ES-I3 (cell line): Measurements from ENCODE around the gene PIGH.

Experiments
- H3K36me3 ChIP-seq: 2 replicates; pipeline ENCODE4 v1.6.1; 2013; ENCODE audit warnings: mild to moderate bottlenecking, low read length, control low read depth, moderate library complexity; ENCODE audit not compliant: insufficient read depth
- H3K4me1 ChIP-seq: 2 replicates; pipeline ENCODE4 v1.6.1; 2013; ENCODE audit warnings: mild to moderate bottlenecking, control low read depth, low read length; ENCODE audit not compliant: insufficient read depth
- H3K9ac ChIP-seq: 2 replicates; pipeline ENCODE4 v1.6.1; 2013; ENCODE audit warnings: low read depth, mild to moderate bottlenecking, low read length, moderate library complexity
- H3K9me3 ChIP-seq: 2 replicates; pipeline ENCODE4 v1.6.1; 2013; ENCODE audit warnings: mild to moderate bottlenecking, low read length, moderate library complexity; ENCODE audit not compliant: control insufficient read depth, insufficient read depth

Gene PIGH

GRCh38 chr14:67589204-67589770 is 10.8 kb downstream of the PIGH start:
- H3K9ac ChIP-seq = no peak overlapping the region
- peaks cover 10% of the 10 kb centered on the region for H3K36me3 ChIP-seq
- no peaks in the 10 kb centered on the region for H3K9me3 ChIP-seq
- H3K4me1 ChIP-seq = no peaks in the 10 kb centered on the region

- H3K9me3 ChIP-seq = no peaks in the 10 kb centered on the region
- H3K9ac ChIP-seq = no peak overlapping the region
- peaks cover 12% of the 10 kb centered on the region for H3K36me3 ChIP-seq
Observed at GRCh38 chr14:67586369-67586768, 13.7 kb downstream of the PIGH start.

GRCh38 chr14:67584978-67585377 is 15.1 kb downstream of the PIGH start:
- peaks cover 12% of the 10 kb centered on the region for H3K36me3 ChIP-seq
- no peaks in the 10 kb centered on the region for H3K4me1 ChIP-seq
- H3K9ac ChIP-seq = no peak overlapping the region

More at GRCh38 chr14:67586369-67586768, 13.7 kb downstream of the PIGH start:
- no peaks in the 10 kb centered on the region for H3K4me1 ChIP-seq

GRCh38 chr14:67583711-67584644 is 16.1 kb downstream of the PIGH start:
- Histone ChIP-seq H3K36me3 (peaks cover 16% of the 10 kb centered on the region), H3K4me1 (no peaks in the 10 kb centered on the region), H3K9me3 (no peaks in the 10 kb centered on the region), H3K9ac (no peak overlapping the region)

More at GRCh38 chr14:67584978-67585377, 15.1 kb downstream of the PIGH start:
- H3K9me3 ChIP-seq = no peaks in the 10 kb centered on the region

GRCh38 chr14:67582061-67582460 is 18.0 kb downstream of the PIGH start:
- H3K36me3 ChIP-seq = peaks cover 16% of the 10 kb centered on the region

GRCh38 chr14:67581643-67582042 is 18.4 kb downstream of the PIGH start:
- Histone ChIP-seq H3K9me3 (no peaks in the 10 kb centered on the region), H3K36me3 (peaks cover 16% of the 10 kb centered on the region), H3K9ac (no peak overlapping the region), H3K4me1 (no peaks in the 10 kb centered on the region)

More at GRCh38 chr14:67582061-67582460, 18.0 kb downstream of the PIGH start:
- Histone ChIP-seq H3K9ac (no peak overlapping the region), H3K4me1 (no peaks in the 10 kb centered on the region), H3K9me3 (no peaks in the 10 kb centered on the region)

- Histone ChIP-seq H3K36me3 (peaks cover 9% of the 10 kb centered on the region), H3K9ac (no peak overlapping the region), H3K9me3 (no peaks in the 10 kb centered on the region), H3K4me1 (no peaks in the 10 kb centered on the region)
Observed at GRCh38 chr14:67580336-67581171, 19.5 kb downstream of the PIGH start.

GRCh38 chr14:67579636-67580035 is 20.4 kb downstream of the PIGH start:
- Histone ChIP-seq H3K9ac (no peak overlapping the region), H3K9me3 (no peaks in the 10 kb centered on the region), H3K4me1 (no peaks in the 10 kb centered on the region), H3K36me3 (peaks cover 11% of the 10 kb centered on the region)

- Histone ChIP-seq H3K9me3 (no peaks in the 10 kb centered on the region), H3K36me3 (peaks cover 11% of the 10 kb centered on the region), H3K4me1 (no peaks in the 10 kb centered on the region), H3K9ac (no peak overlapping the region)
Observed at GRCh38 chr14:67579040-67579439, 21.0 kb downstream of the PIGH start.

- Histone ChIP-seq H3K4me1 (no peaks in the 10 kb centered on the region), H3K36me3 (peaks cover 11% of the 10 kb centered on the region), H3K9ac (no peak overlapping the region), H3K9me3 (no peaks in the 10 kb centered on the region)
Observed at GRCh38 chr14:67577909-67578749, 21.9 kb downstream of the PIGH start.

GRCh38 chr14:67577181-67577808 is 22.8 kb downstream of the PIGH start:
- Histone ChIP-seq H3K36me3 (peaks cover 8% of the 10 kb centered on the region), H3K9ac (no peak overlapping the region), H3K4me1 (no peaks in the 10 kb centered on the region), H3K9me3 (no peaks in the 10 kb centered on the region)

- Histone ChIP-seq H3K9me3 (no peaks in the 10 kb centered on the region), H3K36me3 (peaks cover 8% of the 10 kb centered on the region), H3K9ac (no peak overlapping the region), H3K4me1 (no peaks in the 10 kb centered on the region)
Observed at GRCh38 chr14:67576216-67576955, 23.7 kb downstream of the PIGH start.

- no peak overlapping the region for H3K9ac ChIP-seq
- H3K36me3 ChIP-seq = peaks cover 8% of the 10 kb centered on the region
- H3K9me3 ChIP-seq = no peaks in the 10 kb centered on the region
- H3K4me1 ChIP-seq = no peaks in the 10 kb centered on the region
Observed at GRCh38 chr14:67575684-67576083, 24.4 kb downstream of the PIGH start.
